ENCODE measurements around the gene NEK1. TPM values are rescaled to one million over a fixed set of nuclear protein-coding genes. Genes with fewer than 3 reads are reported as not detected.

The NEK1 gene
- polyA plus RNA-seq, 3 donors, result 19.7 to 22.8 (median 20.8) TPM

GRCh38 chr4:169367826-169368225 lies 244.6 kb downstream of the NEK1 start:
- DNase-seq, result no peak

DNA sequence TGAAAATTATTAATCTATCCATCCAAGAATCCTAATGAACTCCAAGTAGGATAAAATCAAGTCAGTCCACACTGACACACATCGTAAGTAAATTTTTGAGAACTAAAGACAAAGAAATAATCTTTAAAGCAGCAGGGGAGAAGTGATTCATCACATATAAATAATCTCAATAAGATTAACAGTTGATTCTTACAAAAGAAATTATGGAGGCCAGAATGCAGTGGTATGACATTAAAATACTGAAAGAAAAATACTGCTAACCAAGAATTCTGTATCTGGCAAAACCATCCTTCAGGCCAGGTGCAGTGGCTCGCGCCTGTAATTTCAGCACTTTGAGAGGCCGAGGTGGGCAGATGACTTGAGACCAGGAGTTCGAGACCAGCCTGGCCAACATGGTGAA lies 245.6 kb downstream of the NEK1 start:
- no peak for DNase-seq

- no peak for DNase-seq
Observed at GRCh38 chr4:169362607-169363006, 249.8 kb downstream of the NEK1 start.

DNA sequence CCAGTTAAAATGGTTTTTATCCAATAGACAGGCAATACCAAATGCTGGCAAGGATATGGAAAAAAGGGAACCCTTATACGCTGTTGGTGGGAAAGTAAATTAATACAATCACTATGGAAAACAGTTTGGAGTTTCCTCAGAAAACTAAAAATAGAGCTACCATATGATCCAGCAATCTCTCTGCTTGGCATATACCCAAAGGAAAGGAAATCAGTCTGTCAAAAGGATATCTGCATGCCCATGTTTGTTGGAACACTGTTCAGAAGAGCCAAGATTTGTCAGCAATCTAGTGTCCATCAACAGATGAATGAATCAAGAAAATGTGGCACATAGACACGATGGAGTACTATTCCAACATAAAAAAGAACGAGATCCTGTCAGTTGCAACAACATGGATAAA lies 250.6 kb downstream of the NEK1 start:
- DNase-seq, result no peak

DNA sequence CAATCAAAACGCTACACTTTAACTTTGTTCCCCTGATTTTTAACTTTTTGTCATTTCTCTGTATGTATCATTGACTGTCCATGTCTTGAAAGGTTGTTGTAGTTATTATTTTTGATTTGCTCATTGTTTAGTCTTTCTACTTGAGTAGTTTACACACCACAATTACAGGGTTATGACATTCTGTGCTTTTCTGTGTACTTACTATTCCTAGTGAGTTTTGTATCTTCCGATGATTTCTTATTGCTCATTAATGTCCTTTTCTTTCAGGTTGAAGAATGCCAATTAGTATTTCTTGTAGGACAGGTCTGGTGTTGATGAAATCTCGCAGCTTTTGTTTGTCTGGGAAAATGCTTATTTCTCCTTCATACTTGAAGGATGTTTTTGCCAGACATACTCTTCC lies 252.4 kb downstream of the NEK1 start:
- DNase-seq, result no peak

- DNase-seq, result no peak
Observed at GRCh38 chr4:169352360-169352759, 260.0 kb downstream of the NEK1 start.

- DNase-seq, result peak; percentile 49
Observed at GRCh38 chr4:169351872-169352271, 260.5 kb downstream of the NEK1 start.

DNA sequence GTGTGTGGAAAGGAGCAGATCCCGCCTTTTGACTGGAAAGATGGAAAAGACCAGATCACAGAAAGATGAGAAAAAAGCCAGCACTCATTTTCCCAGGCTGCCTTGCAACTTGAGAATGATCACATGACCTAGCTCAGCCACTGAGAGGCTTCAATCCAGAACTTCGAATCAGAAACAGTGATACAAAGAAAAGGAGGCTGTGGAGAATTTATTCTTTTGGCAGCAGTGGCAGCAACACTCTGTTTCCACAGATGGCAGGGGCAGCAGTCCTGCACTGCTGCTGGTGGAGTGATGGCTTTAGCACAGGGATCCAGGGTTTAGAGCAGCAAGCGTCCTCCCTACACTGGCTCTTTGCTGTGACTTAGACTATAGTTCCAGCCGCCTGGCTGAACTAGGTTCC lies 263.8 kb downstream of the NEK1 start:
- no peak for DNase-seq

DNA sequence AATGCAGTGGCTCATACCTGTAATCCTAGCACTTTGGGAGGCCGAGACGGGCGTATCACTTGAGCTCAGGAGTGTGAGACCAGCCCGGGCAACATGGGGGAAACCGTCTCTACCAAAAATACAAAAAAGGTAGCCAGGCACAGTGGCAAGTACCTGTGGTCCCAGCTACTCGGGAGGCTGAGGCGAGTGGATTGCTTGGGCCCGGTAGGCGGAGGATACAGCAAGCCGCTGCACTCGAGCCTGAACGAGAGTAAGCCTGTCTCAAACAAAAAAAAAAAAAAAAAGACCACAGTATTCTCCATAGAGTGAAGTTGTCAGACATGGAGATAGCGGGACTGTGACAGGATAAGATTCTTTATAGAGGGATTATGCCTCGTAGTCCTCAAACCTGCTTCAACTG lies 265.5 kb downstream of the NEK1 start:
- no peak for DNase-seq

DNA sequence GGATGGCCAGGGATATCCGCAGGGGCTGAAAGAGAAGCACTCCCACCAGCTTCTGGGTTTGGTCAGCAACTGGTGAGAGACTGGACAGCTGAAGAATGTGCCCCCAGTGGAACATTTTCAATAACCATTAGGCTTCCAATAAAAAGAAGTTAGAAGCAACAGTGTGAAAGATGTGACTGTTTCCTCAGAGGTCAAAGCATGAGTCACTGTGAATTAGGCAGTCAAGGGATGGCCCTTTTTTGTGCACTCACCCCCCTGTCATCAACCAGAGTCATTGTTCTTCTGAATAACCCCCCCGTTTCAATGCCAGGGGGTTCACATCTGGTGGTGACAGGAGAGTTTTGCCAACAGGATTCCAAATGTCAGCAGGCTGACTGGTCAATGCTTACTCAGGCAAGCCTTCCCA lies 267.1 kb downstream of the NEK1 start:
- no peak for DNase-seq

Other genes with a start within 250 kb of the NEK1 start
- gene CLCN3, start 8.0 kb upstream of the NEK1 start, polyA plus RNA-seq (ENCODE audit: insufficient read length in 3 of 3), result 10 to 100 TPM; 51.0 to 70.2 (median 56.8) TPM
- 10 to 100 TPM; 39.2 to 46.6 (median 40.5) TPM for gene HPF1, start 145.4 kb upstream of the NEK1 start, polyA plus RNA-seq (ENCODE audit: insufficient read length in 3 of 3)

Measured in renal pelvis (tissue), 4 donors.